ENCODE data around the gene CEP70. TPM values are rescaled to one million over a fixed set of nuclear protein-coding genes. Genes with fewer than 3 reads are reported as not detected.
"Not testable (repeated sequence)": the region's sequence is repeated elsewhere in the genome, so short reads cannot be mapped to it uniquely, and the experiment has no call there.

CEP70 gene
- total RNA-seq, 4 donors from 2014 or later = 11.4 to 43.3 (median 16.1) TPM

GRCh38 chr3:138455801-138456716 lies 138.0 kb downstream of the CEP70 start:
- H3K27ac ChIP-seq = no peak overlapping the region
- intact Hi-C loops (cut with DNase I) = no loop called here
- H3K36me3 ChIP-seq = no peaks in the 10 kb centered on the region
- TF ChIP-seq CTCF (IDR thresholded peaks at IDR 0.05) (no peak), POLR2A (IDR thresholded peaks at IDR 0.05) (no peak)
- H3K9me3 ChIP-seq = no peaks in the 10 kb centered on the region
- 65% methylated on average over 7 to 11 of the region's 13 CpGs for WGBS, 2 donors
- no peak overlapping the region for H3K4me3 ChIP-seq
- H3K4me1 ChIP-seq = peaks cover 0 to 4% (median 0%) of the 10 kb centered on the region in 3 donors
- no peak for DNase-seq
- peaks cover 0 to 6% (median 0%) of the 10 kb centered on the region in 4 donors for H3K27me3 ChIP-seq

- WGBS, 2 donors = 79 to 84% methylated on average over 5 to 8 of the region's 8 CpGs
- DNase-seq; H3K9me3 ChIP-seq; intact Hi-C loops (cut with DNase I); H3K27me3 ChIP-seq; H3K27ac ChIP-seq; H3K4me3 ChIP-seq; H3K36me3 ChIP-seq; H3K4me1 ChIP-seq: not testable (repeated sequence)
These were observed 140.1 kb downstream of the CEP70 start for GRCh38 chr3:138453940-138454339.

GRCh38 chr3:138452436-138452835 lies 141.6 kb downstream of the CEP70 start:
- no peak for TF ChIP-seq POLR2A (IDR thresholded peaks at IDR 0.05)
- TF ChIP-seq CTCF (IDR thresholded peaks at IDR 0.05) = no peak
- no peak for DNase-seq
- WGBS, 2 donors = 12 to 38% methylated on average over 2 to 4 of the region's 6 CpGs
- Histone ChIP-seq H3K4me3 (no peak overlapping the region), H3K27ac (no peak overlapping the region), H3K4me1 (peaks cover 0 to 4% (median 0%) of the 10 kb centered on the region in 3 donors), H3K9me3 (no peaks in the 10 kb centered on the region), H3K27me3 (peaks cover 0 to 6% (median 0%) of the 10 kb centered on the region in 4 donors), H3K36me3 (no peaks in the 10 kb centered on the region)
- intact Hi-C loops (cut with DNase I) = no loop called here

GRCh38 chr3:138451595-138452162 lies 142.4 kb downstream of the CEP70 start:
- no peak overlapping the region for H3K27ac ChIP-seq
- no peaks in the 10 kb centered on the region for H3K36me3 ChIP-seq
- peaks cover 0 to 4% (median 0%) of the 10 kb centered on the region in 3 donors for H3K4me1 ChIP-seq
- peaks cover 0 to 6% (median 0%) of the 10 kb centered on the region in 4 donors for H3K27me3 ChIP-seq
- no peak overlapping the region for H3K4me3 ChIP-seq
- no peaks in the 10 kb centered on the region for H3K9me3 ChIP-seq
- no peak for TF ChIP-seq CTCF (IDR thresholded peaks at IDR 0.05)
- TF ChIP-seq POLR2A (IDR thresholded peaks at IDR 0.05) = no peak
- intact Hi-C loops (cut with DNase I) = no loop called here
- DNase-seq = no peak
- 77 to 92% methylated on average over 19 to 31 of the region's 43 CpGs for WGBS, 2 donors

GRCh38 chr3:138450704-138451424 lies 143.2 kb downstream of the CEP70 start:
- 61 to 66% methylated on average over 3 to 5 of the region's 6 CpGs for WGBS, 2 donors
- Histone ChIP-seq H3K36me3 (no peaks in the 10 kb centered on the region), H3K4me3 (no peak overlapping the region), H3K4me1 (peaks cover 0 to 4% (median 0%) of the 10 kb centered on the region in 3 donors), H3K27ac (no peak overlapping the region), H3K27me3 (peaks cover 0 to 6% (median 0%) of the 10 kb centered on the region in 4 donors), H3K9me3 (no peaks in the 10 kb centered on the region)
- no peak for TF ChIP-seq CTCF (IDR thresholded peaks at IDR 0.05)
- intact Hi-C loops (cut with DNase I) = no loop called here
- DNase-seq = no peak
